HL-60 (cell line): ENCODE measurements around the gene SPATS2L.

Experiments
- DNase-seq, 2 experiments: peaks; one replicate each; pipeline ENCODE4 v3.0.0-alpha.2; 2010 to 2020; ENCODE audit warnings: low read depth in 1 of 2, low spot score in 1 of 2
- H3K27ac ChIP-seq: fragments of 250-450 bp; sonication (Bioruptor Pico); replicated peaks from 2 replicates; pipeline ENCODE4 v1.5.1; 2020; ENCODE audit warnings: mild to moderate bottlenecking, moderate library complexity
- H3K27me3 ChIP-seq: fragments of 250-450 bp; sonication (Bioruptor Pico); 2 replicates; pipeline ENCODE4 v1.5.1; 2021; ENCODE audit warnings: mild to moderate bottlenecking, moderate library complexity; ENCODE audit not compliant: insufficient read depth, poor library complexity, severe bottlenecking
- H3K4me3 ChIP-seq: replicated peaks from 2 replicates; pipeline ENCODE4 v1.5.1; 2011; ENCODE audit warnings: mild to moderate bottlenecking, control low read depth, low read length; ENCODE audit not compliant: insufficient read depth
- CTCF ChIP-seq: IDR thresholded peaks from one replicate; pipeline ENCODE4 v1.5.1; 2011; ENCODE audit warnings: low read length, control low read depth, inconsistent platforms; ENCODE audit not compliant: insufficient read depth
- GABPA ChIP-seq: IDR thresholded peaks from 2 replicates; pipeline ENCODE4 v1.6.1; 2012; ENCODE audit warnings: low read depth
- POLR2AphosphoS5 ChIP-seq: IDR thresholded peaks from 2 replicates; pipeline ENCODE4 v1.6.1; 2012; ENCODE audit warnings: low read depth
- REST ChIP-seq: IDR thresholded peaks from 2 replicates; pipeline ENCODE4 v1.6.1; 2012; ENCODE audit warnings: low read depth; ENCODE audit not compliant: insufficient replicate concordance
- SPI1 ChIP-seq: IDR thresholded peaks from 2 replicates; pipeline ENCODE4 v1.6.1; 2012; ENCODE audit warnings: low read depth, mild to moderate bottlenecking, borderline replicate concordance

SPATS2L gene

DNA sequence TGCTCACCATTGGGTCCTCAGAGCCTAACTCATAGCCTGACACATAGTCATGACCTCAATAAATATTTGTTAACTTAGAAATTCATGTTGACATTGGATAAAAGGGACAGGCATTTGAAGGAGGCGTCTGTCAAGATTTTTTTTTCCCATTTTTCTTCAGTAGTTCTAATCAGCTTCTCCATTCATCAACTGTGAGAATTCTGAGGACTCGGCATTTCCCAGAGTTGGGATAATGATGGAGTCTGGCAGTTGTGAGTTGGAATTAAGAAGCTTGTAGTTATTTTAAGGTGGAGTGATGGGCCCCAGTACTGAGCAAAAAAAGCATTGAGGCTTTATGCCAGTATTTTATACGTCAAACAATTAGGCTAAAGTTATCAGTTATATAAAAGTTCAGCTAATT lies 4.6 kb downstream of the SPATS2L start:
- H3K27ac ChIP-seq, result no peak overlapping the region
- DNase-seq, result no peak
- no peak overlapping the region for H3K4me3 ChIP-seq
- TF ChIP-seq REST, result no peak
- no peak for TF ChIP-seq POLR2AphosphoS5
- TF ChIP-seq CTCF, result no peak
- TF ChIP-seq SPI1, result no peak
- no peak for TF ChIP-seq GABPA
- H3K27me3 ChIP-seq, result peaks cover 11% of the 10 kb centered on the region

- Histone ChIP-seq H3K4me3 (no peak overlapping the region), H3K27ac (no peak overlapping the region), H3K27me3 (peaks cover 7% of the 10 kb centered on the region)
- TF ChIP-seq CTCF (no peak), SPI1 (no peak), GABPA (no peak), POLR2AphosphoS5 (no peak), REST (no peak)
- no peak for DNase-seq
These were observed 8.6 kb downstream of the SPATS2L start for GRCh38 chr2:200314976-200315567.

DNA sequence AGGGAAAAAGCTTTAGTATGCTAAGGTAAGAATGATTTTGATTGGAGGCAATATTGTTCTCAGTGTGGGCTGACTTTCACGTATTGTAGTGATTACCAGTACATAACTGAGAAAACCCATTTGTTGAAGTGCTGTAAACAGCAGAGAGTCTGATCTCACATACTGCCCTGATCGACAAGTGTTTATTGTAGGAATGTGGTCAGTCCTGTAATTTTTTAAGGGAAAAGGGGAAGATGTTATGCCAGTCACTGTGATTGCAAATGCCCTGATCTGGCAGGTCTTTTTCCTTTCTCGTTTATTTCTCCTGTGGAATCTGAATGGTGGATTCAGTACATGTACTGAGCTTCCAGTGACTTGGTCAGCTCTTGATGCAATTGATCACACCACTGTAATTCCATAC lies 11.5 kb downstream of the SPATS2L start:
- TF ChIP-seq REST (no peak), GABPA (no peak), SPI1 (no peak), POLR2AphosphoS5 (no peak), CTCF (no peak)
- DNase-seq, result no peak
- H3K27ac ChIP-seq, result no peak overlapping the region

More for the DNA sequence above, 11.5 kb downstream of the SPATS2L start:
- Histone ChIP-seq H3K4me3 (no peak overlapping the region), H3K27me3 (peaks cover 10% of the 10 kb centered on the region)
